SK-N-SH treated with all-trans-retinoic acid at 6 μM for 48 hours (cell line): ENCODE measurements around the gene RMDN2.

ENCODE experiments used
- ARNTL ChIP-seq: fragments of 450-650 bp; formaldehyde crosslinking; IDR thresholded peaks from 2 replicates; pipeline ENCODE4 v1.5.0; 2020; ENCODE audit warnings: low read depth, mild to moderate bottlenecking, moderate library complexity, borderline replicate concordance
- GLIS3 ChIP-seq: fragments of 250-450 bp; sonication (Bioruptor Pico); IDR thresholded peaks from 2 replicates; pipeline ENCODE4 v1.5.0; 2020; ENCODE audit warnings: mild to moderate bottlenecking, moderate library complexity
- RARB ChIP-seq: fragments of 250-450 bp; sonication (Bioruptor Pico); IDR thresholded peaks from 2 replicates; pipeline ENCODE4 v1.8.0; 2021; ENCODE audit warnings: mild to moderate bottlenecking, moderate library complexity
- ZC3H10 ChIP-seq: fragments of 250-450 bp; sonication (Bioruptor Pico); IDR thresholded peaks from 2 replicates; pipeline ENCODE4 v1.5.1; 2021; ENCODE audit warnings: mild to moderate bottlenecking, moderate library complexity
- ZFP3 ChIP-seq: fragments of 250-450 bp; sonication (Bioruptor Pico); IDR thresholded peaks from 2 replicates; pipeline ENCODE4 v1.5.0; 2020; ENCODE audit warnings: mild to moderate bottlenecking, moderate library complexity
- ZNF565 ChIP-seq: fragments of 450-650 bp; formaldehyde crosslinking; conservative IDR thresholded peaks from 2 replicates; pipeline ENCODE4 v1.5.0; 2020; ENCODE audit warnings: low read depth, mild to moderate bottlenecking, moderate library complexity
- ZNF8 ChIP-seq: fragments of 450-650 bp; formaldehyde crosslinking; IDR thresholded peaks from 2 replicates; pipeline ENCODE4 v1.5.0; 2020; ENCODE audit warnings: mild to moderate bottlenecking, moderate library complexity
- TF ChIP-seq, protein P1 (sequence below): fragments of 250-450 bp; sonication (Bioruptor Pico); IDR thresholded peaks from 2 replicates; pipeline ENCODE4 v1.8.0; 2020; ENCODE audit warnings: mild to moderate bottlenecking, moderate library complexity, borderline replicate concordance
- TF ChIP-seq, protein P2 (sequence below): fragments of 250-450 bp; sonication (Bioruptor Pico); IDR thresholded peaks from 2 replicates; pipeline ENCODE4 v1.5.0; 2020; ENCODE audit warnings: mild to moderate bottlenecking, moderate library complexity

DNA sequence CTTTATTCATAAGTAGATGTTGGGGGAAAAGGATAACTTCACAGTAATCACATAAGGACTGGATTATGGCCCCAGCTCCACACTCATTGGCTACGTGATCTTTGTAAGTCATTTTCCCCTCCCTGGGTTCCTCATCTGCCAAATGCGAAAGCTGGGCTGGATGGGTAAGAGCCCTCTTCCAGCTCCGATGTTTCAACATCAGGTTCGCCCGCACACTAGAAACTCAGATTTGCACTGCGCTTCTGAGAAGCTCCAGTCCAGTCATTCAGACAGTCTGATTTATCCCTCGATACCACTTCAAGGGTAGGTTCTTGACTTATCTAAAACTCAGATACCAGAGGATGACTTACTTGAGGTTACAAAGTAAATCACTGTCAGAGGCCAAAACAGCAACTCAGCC, 31.0 kb upstream of the RMDN2 start:
- TF ChIP-seq ZNF8 (CRISPR knock-in tag) (no peak), ARNTL (CRISPR knock-in tag) (no peak), ZC3H10 (CRISPR knock-in tag) (no peak), ZFP3 (CRISPR knock-in tag) (no peak), ZNF565 (CRISPR knock-in tag) (no peak), RARB (CRISPR knock-in tag) (no peak), GLIS3 (CRISPR knock-in tag) (no peak)
- TF ChIP-seq, protein P1, sequence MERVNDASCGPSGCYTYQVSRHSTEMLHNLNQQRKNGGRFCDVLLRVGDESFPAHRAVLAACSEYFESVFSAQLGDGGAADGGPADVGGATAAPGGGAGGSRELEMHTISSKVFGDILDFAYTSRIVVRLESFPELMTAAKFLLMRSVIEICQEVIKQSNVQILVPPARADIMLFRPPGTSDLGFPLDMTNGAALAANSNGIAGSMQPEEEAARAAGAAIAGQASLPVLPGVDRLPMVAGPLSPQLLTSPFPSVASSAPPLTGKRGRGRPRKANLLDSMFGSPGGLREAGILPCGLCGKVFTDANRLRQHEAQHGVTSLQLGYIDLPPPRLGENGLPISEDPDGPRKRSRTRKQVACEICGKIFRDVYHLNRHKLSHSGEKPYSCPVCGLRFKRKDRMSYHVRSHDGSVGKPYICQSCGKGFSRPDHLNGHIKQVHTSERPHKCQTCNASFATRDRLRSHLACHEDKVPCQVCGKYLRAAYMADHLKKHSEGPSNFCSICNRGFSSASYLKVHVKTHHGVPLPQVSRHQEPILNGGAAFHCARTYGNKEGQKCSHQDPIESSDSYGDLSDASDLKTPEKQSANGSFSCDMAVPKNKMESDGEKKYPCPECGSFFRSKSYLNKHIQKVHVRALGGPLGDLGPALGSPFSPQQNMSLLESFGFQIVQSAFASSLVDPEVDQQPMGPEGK (CRISPR knock-in tag), result no peak
- TF ChIP-seq, protein P2, sequence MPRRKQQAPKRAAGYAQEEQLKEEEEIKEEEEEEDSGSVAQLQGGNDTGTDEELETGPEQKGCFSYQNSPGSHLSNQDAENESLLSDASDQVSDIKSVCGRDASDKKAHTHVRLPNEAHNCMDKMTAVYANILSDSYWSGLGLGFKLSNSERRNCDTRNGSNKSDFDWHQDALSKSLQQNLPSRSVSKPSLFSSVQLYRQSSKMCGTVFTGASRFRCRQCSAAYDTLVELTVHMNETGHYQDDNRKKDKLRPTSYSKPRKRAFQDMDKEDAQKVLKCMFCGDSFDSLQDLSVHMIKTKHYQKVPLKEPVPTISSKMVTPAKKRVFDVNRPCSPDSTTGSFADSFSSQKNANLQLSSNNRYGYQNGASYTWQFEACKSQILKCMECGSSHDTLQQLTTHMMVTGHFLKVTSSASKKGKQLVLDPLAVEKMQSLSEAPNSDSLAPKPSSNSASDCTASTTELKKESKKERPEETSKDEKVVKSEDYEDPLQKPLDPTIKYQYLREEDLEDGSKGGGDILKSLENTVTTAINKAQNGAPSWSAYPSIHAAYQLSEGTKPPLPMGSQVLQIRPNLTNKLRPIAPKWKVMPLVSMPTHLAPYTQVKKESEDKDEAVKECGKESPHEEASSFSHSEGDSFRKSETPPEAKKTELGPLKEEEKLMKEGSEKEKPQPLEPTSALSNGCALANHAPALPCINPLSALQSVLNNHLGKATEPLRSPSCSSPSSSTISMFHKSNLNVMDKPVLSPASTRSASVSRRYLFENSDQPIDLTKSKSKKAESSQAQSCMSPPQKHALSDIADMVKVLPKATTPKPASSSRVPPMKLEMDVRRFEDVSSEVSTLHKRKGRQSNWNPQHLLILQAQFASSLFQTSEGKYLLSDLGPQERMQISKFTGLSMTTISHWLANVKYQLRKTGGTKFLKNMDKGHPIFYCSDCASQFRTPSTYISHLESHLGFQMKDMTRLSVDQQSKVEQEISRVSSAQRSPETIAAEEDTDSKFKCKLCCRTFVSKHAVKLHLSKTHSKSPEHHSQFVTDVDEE (CRISPR knock-in tag), result no peak
